GM12801 (cell line): ENCODE results near the gene FBN3.

ENCODE experiments used
- TF ChIP-seq, protein P1 (sequence below): IDR thresholded peaks from one replicate; pipeline ENCODE4 v1.5.1; 2011; ENCODE audit warnings: control low read depth; ENCODE audit not compliant: insufficient read length; ENCODE audit errors: extremely low read depth

FBN3 gene

GRCh38 chr19:8089664-8090601 is 59.5 kb downstream of the FBN3 start:
- TF ChIP-seq, protein P1, sequence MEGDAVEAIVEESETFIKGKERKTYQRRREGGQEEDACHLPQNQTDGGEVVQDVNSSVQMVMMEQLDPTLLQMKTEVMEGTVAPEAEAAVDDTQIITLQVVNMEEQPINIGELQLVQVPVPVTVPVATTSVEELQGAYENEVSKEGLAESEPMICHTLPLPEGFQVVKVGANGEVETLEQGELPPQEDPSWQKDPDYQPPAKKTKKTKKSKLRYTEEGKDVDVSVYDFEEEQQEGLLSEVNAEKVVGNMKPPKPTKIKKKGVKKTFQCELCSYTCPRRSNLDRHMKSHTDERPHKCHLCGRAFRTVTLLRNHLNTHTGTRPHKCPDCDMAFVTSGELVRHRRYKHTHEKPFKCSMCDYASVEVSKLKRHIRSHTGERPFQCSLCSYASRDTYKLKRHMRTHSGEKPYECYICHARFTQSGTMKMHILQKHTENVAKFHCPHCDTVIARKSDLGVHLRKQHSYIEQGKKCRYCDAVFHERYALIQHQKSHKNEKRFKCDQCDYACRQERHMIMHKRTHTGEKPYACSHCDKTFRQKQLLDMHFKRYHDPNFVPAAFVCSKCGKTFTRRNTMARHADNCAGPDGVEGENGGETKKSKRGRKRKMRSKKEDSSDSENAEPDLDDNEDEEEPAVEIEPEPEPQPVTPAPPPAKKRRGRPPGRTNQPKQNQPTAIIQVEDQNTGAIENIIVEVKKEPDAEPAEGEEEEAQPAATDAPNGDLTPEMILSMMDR, result no peak

DNA sequence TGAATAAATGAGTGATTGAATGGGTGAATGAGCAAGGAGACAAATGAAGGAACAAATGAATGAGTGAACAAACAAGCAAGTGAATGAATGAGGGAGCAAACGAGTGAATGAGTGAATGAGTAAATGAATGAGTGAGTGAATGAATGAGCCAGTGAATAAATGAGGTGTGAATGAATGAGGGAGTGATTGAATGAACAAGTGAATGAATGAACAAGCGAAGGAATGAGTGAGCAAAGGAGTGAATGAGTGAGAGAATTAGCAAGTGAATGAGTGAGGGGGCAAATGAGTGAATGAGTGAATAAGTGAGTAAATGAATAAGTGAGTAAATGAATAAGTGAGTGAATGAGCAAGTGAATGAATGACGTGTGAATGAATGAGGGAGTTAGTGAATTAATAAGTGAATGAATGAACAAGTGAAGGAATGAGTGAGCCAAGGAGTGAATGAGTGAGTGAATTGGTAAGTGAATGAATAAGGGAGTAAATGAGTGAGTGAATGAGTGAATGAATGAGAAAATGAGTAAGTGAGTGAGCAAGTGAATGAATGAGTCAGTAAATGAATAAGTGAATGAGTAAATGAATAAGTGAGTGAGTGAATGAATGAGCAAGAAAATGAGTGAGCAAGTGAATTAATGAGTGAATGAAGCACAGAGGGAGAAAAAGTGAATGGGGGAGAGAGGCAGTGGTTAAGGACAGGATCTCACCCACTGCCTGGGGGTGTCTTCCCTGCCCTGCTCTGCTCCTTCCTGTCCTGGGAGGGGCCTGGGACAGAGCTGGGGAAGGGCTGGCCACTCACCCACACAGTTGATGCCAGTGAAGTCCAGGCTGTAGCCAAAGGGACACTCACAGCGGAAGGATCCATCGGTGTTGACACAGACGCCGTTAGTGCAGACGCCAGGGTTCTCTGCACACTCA is 60.4 kb downstream of the FBN3 start:
- TF ChIP-seq, protein P1, result no peak

- TF ChIP-seq, protein P1, result no peak
These were observed 61.5 kb downstream of the FBN3 start for GRCh38 chr19:8087876-8088275.

DNA sequence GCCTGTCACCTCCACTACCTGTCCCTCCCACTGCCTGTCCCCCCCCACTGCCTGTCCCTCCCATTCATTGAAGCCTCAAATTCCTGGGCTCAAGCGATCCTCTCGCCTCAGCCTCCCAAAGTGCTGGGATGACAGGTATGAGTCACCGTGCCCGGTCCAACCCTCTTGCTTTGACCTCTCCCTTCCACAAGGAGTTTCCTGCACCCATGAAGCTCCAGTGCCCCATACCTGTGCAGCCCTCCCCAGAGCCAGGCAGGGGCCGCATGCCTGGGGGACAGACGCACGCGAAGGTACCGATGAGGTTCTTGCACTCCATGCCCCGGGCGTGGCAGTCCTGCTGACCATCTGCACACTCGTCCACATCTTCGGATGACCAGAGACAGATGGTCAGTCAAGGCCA is 62.5 kb downstream of the FBN3 start:
- TF ChIP-seq, protein P1, result no peak

- TF ChIP-seq, protein P1, result no peak
These were observed 63.6 kb downstream of the FBN3 start for GRCh38 chr19:8085598-8086408.

GRCh38 chr19:8084152-8084551 is 65.2 kb downstream of the FBN3 start:
- TF ChIP-seq, protein P1, result no peak
